ENCODE data around the gene HNRNPA3. TPM values are rescaled to one million over a fixed set of nuclear protein-coding genes. Genes with fewer than 3 reads are reported as not detected.

Gene HNRNPA3
- total and polyA plus RNA-seq, 2 of the 13 experiments (the other 11 are each of a cell fraction or from before 2014, with no cell fraction given): 73.3 to 97.7 TPM

DNA sequence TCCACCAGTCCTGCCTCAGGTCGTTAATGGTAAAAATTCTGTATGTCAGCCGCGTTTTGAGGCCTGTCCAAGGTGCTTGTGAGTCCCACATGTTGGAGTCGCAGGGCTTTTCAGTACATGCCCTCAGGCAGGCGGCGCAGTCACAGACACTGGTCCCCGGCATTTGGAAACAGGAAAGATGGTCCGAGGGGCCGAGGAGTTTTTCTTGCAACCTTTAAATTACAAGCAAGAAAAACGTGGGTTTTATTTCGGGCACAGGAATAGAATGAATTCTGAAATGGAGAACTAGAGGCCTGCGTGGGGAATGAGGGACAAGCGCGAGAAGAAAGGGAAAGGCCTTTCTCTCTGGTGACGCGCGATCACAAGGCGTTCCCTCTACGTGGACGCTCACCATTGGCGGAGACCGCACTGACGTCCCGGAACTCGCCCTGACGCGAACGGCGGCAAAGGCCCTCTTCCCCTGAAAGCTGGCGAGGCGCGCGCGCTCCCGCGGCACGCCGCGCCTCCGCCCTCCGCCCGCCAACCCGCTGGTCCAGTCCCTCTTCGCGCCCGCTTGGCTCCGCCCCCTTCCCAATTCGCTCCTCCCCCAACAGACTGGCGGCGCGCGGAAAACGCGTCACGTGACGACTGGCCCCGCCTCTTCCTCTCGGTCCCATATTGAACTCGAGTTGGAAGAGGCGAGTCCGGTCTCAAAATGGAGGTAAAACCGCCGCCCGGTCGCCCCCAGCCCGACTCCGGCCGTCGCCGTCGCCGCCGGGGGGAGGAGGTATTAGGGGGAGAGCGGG, at the start of gene HNRNPA3 (continued):
- TF ChIP-seq USF2 (IDR thresholded peaks at IDR 0.05; ENCODE audit: low read depth, low read length) (peak; percentile 86), USF2 (CRISPR knock-in tag; IDR thresholded peaks at IDR 0.05; ENCODE audit: borderline replicate concordance) (peak; percentile 87; the same call in 1 of the 2 replicates), ZNF619 (CRISPR knock-in tag; IDR thresholded peaks at IDR 0.05) (no peak), CHD4 (IDR thresholded peaks at IDR 0.05; ENCODE audit: borderline replicate concordance, low read length) (no peak), CENPT (CRISPR knock-in tag; IDR thresholded peaks at IDR 0.05; ENCODE audit: low read depth) (no peak), ZSCAN29 (CRISPR knock-in tag; conservative IDR thresholded peaks at IDR 0.05) (0 out of 2 replicates have a peak, but pooled peaks have one; percentile 46), KAT8 (CRISPR knock-in tag; IDR thresholded peaks at IDR 0.05) (peak; percentile 80), BCL6 (CRISPR knock-in tag; IDR thresholded peaks at IDR 0.05) (no peak), CAMTA2 (CRISPR knock-in tag; IDR thresholded peaks at IDR 0.05; ENCODE audit: borderline replicate concordance) (0 out of 2 replicates have a peak, but pooled peaks have one; percentile 45), ZNF430 (CRISPR knock-in tag; IDR thresholded peaks at IDR 0.05) (peak; percentile 92), NONO (IDR thresholded peaks at IDR 0.05) (no peak), NONO (CRISPR knock-in tag; conservative IDR thresholded peaks at IDR 0.05) (no peak), ZSCAN22 (CRISPR knock-in tag; IDR thresholded peaks at IDR 0.05) (no peak), WIZ (CRISPR knock-in tag; IDR thresholded peaks at IDR 0.05) (no peak), IKZF4 (CRISPR knock-in tag; IDR thresholded peaks at IDR 0.05; ENCODE audit: borderline replicate concordance, low read depth, not compliant biosample characterization) (peak; percentile 53), RNF2 (conservative IDR thresholded peaks at IDR 0.05; ENCODE audit: low read depth) (peak; percentile 36; the same call in 1 of the 2 replicates), ETV5 (CRISPR knock-in tag; IDR thresholded peaks at IDR 0.05; ENCODE audit: borderline replicate concordance) (peak; percentile 15; the same call in 1 of the 2 replicates), SATB2 (CRISPR knock-in tag; IDR thresholded peaks at IDR 0.05) (peak; percentile 51; the same call in 1 of the 2 replicates), RXRA (CRISPR knock-in tag; IDR thresholded peaks at IDR 0.05) (no peak; the same call in 1 of the 2 replicates), BORCS8-MEF2B (CRISPR knock-in tag; IDR thresholded peaks at IDR 0.05) (peak; percentile 79; the same call in 1 of the 2 replicates), NFIC (IDR thresholded peaks at IDR 0.05; ENCODE audit: low read length) (no peak; the same call in 1 of the 2 replicates)
- TF ChIP-seq, protein P1, sequence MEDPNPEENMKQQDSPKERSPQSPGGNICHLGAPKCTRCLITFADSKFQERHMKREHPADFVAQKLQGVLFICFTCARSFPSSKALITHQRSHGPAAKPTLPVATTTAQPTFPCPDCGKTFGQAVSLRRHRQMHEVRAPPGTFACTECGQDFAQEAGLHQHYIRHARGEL (CRISPR knock-in tag; IDR thresholded peaks at IDR 0.05): no peak
- TF ChIP-seq, protein P2, sequence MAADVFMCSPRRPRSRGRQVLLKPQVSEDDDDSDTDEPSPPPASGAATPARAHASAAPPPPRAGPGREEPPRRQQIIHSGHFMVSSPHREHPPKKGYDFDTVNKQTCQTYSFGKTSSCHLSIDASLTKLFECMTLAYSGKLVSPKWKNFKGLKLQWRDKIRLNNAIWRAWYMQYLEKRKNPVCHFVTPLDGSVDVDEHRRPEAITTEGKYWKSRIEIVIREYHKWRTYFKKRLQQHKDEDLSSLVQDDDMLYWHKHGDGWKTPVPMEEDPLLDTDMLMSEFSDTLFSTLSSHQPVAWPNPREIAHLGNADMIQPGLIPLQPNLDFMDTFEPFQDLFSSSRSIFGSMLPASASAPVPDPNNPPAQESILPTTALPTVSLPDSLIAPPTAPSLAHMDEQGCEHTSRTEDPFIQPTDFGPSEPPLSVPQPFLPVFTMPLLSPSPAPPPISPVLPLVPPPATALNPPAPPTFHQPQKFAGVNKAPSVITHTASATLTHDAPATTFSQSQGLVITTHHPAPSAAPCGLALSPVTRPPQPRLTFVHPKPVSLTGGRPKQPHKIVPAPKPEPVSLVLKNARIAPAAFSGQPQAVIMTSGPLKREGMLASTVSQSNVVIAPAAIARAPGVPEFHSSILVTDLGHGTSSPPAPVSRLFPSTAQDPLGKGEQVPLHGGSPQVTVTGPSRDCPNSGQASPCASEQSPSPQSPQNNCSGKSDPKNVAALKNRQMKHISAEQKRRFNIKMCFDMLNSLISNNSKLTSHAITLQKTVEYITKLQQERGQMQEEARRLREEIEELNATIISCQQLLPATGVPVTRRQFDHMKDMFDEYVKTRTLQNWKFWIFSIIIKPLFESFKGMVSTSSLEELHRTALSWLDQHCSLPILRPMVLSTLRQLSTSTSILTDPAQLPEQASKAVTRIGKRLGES (CRISPR knock-in tag; IDR thresholded peaks at IDR 0.05; ENCODE audit: borderline replicate concordance): 0 out of 2 replicates have a peak, but pooled peaks have one; percentile 53
- TF ChIP-seq, protein P3, sequence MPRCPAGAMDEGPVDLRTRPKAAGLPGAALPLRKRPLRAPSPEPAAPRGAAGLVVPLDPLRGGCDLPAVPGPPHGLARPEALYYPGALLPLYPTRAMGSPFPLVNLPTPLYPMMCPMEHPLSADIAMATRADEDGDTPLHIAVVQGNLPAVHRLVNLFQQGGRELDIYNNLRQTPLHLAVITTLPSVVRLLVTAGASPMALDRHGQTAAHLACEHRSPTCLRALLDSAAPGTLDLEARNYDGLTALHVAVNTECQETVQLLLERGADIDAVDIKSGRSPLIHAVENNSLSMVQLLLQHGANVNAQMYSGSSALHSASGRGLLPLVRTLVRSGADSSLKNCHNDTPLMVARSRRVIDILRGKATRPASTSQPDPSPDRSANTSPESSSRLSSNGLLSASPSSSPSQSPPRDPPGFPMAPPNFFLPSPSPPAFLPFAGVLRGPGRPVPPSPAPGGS (CRISPR knock-in tag; IDR thresholded peaks at IDR 0.05): peak; percentile 77; the same call in 1 of the 2 replicates

All from HepG2 (cell line).